Measurements from ENCODE around the gene PRRC2B. TPM values are rescaled to one million over a fixed set of nuclear protein-coding genes. Genes with fewer than 3 reads are reported as not detected.

Gene PRRC2B
- total and polyA plus RNA-seq, 4 donors = 10.3 to 44.3 (median 27.0) TPM

- no peaks in the 10 kb centered on the region for H3K27me3 ChIP-seq (ENCODE audit: control insufficient read depth in 4 of 4, insufficient read depth in 4 of 4, low read length in 3 of 4)
- H3K27ac ChIP-seq (ENCODE audit: low read depth in 1 of 2, low read length in 2 of 2) = no peak overlapping the region
- TF ChIP-seq FOXA2 (IDR thresholded peaks at IDR 0.05) = no peak
- peaks cover 0 to 3% (median 0%) of the 10 kb centered on the region in 4 donors for H3K4me1 ChIP-seq (ENCODE audit: control insufficient read depth in 4 of 4, insufficient read depth in 4 of 4, low read length in 3 of 4)
- peaks cover 38 to 89% (median 66%) of the 10 kb centered on the region in 4 donors for H3K36me3 ChIP-seq (ENCODE audit: control insufficient read depth in 4 of 4, insufficient read depth in 3 of 4, low read depth in 1 of 4, low read length in 3 of 4)
- H3K9me3 ChIP-seq (ENCODE audit: control insufficient read depth in 4 of 4, low read length in 3 of 4) = no peaks in the 10 kb centered on the region
- 91% methylated on average over 22 of the region's 22 CpGs for WGBS
- H3K9ac ChIP-seq (ENCODE audit: low read depth in 1 of 2, low read length in 2 of 2) = no peak overlapping the region
- no peak for DNase-seq (ENCODE audit: low spot score)
- no peak overlapping the region for H3K4me3 ChIP-seq (ENCODE audit: low read depth in 1 of 3, low read length in 3 of 3)
These were observed 101.9 kb downstream of the PRRC2B start for GRCh38 chr9:131495785-131496184.

DNA sequence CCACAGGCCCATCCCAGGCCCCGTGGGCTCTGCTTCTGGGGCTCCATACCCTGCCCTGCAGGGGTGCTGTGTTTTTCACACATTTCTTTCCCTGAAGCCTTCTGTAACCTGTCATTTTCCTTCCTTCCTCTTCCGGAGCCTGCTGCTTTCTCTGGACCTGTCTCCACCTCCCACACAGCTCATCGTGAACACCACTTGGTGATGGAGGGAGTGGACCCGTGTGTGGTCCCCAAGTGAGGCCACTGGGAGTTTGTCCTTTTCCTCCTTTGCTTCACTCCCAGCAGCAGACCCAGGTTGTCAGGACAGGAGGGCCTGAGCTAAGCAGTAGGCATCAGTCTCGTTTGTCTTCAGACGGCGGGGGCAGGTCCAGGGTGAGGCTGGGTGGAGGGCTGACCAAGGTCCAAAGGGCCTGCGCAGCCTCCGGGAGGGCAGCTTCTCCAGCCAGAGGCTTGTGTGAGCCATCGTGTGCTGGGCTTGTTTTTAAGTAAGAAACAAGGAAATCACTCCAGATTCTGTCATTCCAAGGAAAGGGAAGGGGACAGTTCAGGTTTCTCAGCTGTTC, 103.0 kb downstream of the PRRC2B start:
- Histone ChIP-seq H3K9ac (ENCODE audit: low read depth in 1 of 2, low read length in 2 of 2) (no peak overlapping the region), H3K9me3 (ENCODE audit: control insufficient read depth in 4 of 4, low read length in 3 of 4) (no peaks in the 10 kb centered on the region), H3K4me3 (ENCODE audit: low read depth in 1 of 3, low read length in 3 of 3) (no peak overlapping the region), H3K36me3 (ENCODE audit: control insufficient read depth in 4 of 4, insufficient read depth in 3 of 4, low read depth in 1 of 4, low read length in 3 of 4) (peaks cover 29 to 77% (median 55%) of the 10 kb centered on the region in 4 donors), H3K27me3 (ENCODE audit: control insufficient read depth in 4 of 4, insufficient read depth in 4 of 4, low read length in 3 of 4) (no peaks in the 10 kb centered on the region), H3K27ac (ENCODE audit: low read depth in 1 of 2, low read length in 2 of 2) (no peak overlapping the region), H3K4me1 (ENCODE audit: control insufficient read depth in 4 of 4, insufficient read depth in 4 of 4, low read length in 3 of 4) (peaks cover 0 to 4% (median 0%) of the 10 kb centered on the region in 4 donors)
- no peak for DNase-seq (ENCODE audit: low spot score)
- TF ChIP-seq HNF4A (conservative IDR thresholded peaks at IDR 0.05) (peak; percentile 14 to 44), RXRA (IDR thresholded peaks at IDR 0.05) (no peak)
- 55% methylated on average over 10 of the region's 10 CpGs for WGBS

DNA sequence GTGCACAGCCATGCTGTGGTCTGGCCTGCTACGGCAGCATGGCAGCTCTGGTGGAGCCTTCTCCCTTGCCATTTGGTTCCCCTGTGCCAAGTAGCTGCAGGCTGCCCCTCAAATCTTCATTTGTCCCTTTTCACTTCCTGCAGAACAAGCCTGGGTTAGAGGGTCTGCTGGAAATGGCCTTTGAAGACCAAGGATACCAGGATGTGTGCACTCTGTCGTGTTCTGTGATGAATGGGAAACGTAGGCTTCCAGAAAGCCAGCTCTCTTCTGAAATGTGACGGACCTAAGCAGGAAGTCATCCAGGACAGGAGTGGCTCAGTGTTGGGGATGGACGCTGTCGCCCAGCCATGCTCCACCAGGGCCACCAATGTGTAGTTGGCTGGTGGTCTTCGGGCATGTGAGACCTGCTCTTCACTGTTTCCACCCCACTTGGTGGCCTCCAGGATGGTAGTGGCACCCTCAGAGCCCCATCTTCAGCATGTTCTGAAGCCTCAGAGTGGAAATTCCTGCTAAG, 105.4 kb downstream of the PRRC2B start:
- Histone ChIP-seq H3K27ac (ENCODE audit: low read depth in 1 of 2, low read length in 2 of 2) (no peak overlapping the region), H3K4me1 (ENCODE audit: control insufficient read depth in 4 of 4, insufficient read depth in 4 of 4, low read length in 3 of 4) (peaks cover 6 to 22% (median 12%) of the 10 kb centered on the region in 4 donors), H3K9ac (ENCODE audit: low read depth in 1 of 2, low read length in 2 of 2) (no peak overlapping the region), H3K27me3 (ENCODE audit: control insufficient read depth in 4 of 4, insufficient read depth in 4 of 4, low read length in 3 of 4) (no peaks in the 10 kb centered on the region), H3K9me3 (ENCODE audit: control insufficient read depth in 4 of 4, low read length in 3 of 4) (no peaks in the 10 kb centered on the region), H3K36me3 (ENCODE audit: control insufficient read depth in 4 of 4, insufficient read depth in 3 of 4, low read depth in 1 of 4, low read length in 3 of 4) (peaks cover 16 to 53% (median 31%) of the 10 kb centered on the region in 4 donors), H3K4me3 (ENCODE audit: low read depth in 1 of 3, low read length in 3 of 3) (no peak overlapping the region)
- WGBS = 89% methylated on average over 7 of the region's 7 CpGs
- no peak for TF ChIP-seq NR2F2 (IDR thresholded peaks at IDR 0.05)
- TF ChIP-seq FOXA2 (IDR thresholded peaks at IDR 0.05) = no peak
- no peak for TF ChIP-seq JUND (IDR thresholded peaks at IDR 0.05)
- TF ChIP-seq, protein P1, sequence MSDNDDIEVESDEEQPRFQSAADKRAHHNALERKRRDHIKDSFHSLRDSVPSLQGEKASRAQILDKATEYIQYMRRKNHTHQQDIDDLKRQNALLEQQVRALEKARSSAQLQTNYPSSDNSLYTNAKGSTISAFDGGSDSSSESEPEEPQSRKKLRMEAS (IDR thresholded peaks at IDR 0.05) = no peak
- no peak for TF ChIP-seq CTCF (IDR thresholded peaks at IDR 0.05; ENCODE audit: low read depth, low read length, missing input control)
- no peak for TF ChIP-seq HNF4G (IDR thresholded peaks at IDR 0.05)
- no peak for TF ChIP-seq REST (IDR thresholded peaks at IDR 0.05)
- no peak for TF ChIP-seq GABPA (IDR thresholded peaks at IDR 0.05 in 1 of 2, conservative IDR thresholded peaks at IDR 0.05 in 1 of 2)
- TF ChIP-seq, protein P2, sequence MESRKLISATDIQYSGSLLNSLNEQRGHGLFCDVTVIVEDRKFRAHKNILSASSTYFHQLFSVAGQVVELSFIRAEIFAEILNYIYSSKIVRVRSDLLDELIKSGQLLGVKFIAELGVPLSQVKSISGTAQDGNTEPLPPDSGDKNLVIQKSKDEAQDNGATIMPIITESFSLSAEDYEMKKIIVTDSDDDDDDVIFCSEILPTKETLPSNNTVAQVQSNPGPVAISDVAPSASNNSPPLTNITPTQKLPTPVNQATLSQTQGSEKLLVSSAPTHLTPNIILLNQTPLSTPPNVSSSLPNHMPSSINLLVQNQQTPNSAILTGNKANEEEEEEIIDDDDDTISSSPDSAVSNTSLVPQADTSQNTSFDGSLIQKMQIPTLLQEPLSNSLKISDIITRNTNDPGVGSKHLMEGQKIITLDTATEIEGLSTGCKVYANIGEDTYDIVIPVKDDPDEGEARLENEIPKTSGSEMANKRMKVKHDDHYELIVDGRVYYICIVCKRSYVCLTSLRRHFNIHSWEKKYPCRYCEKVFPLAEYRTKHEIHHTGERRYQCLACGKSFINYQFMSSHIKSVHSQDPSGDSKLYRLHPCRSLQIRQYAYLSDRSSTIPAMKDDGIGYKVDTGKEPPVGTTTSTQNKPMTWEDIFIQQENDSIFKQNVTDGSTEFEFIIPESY (IDR thresholded peaks at IDR 0.05) = no peak
- TF ChIP-seq RAD21 (IDR thresholded peaks at IDR 0.05) = no peak
- no peak for TF ChIP-seq RXRA (IDR thresholded peaks at IDR 0.05)
- TF ChIP-seq, protein P3, sequence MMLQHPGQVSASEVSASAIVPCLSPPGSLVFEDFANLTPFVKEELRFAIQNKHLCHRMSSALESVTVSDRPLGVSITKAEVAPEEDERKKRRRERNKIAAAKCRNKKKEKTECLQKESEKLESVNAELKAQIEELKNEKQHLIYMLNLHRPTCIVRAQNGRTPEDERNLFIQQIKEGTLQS (IDR thresholded peaks at IDR 0.05) = no peak
- no peak for TF ChIP-seq HNF4A (conservative IDR thresholded peaks at IDR 0.05)
- no peak for TF ChIP-seq EGR1 (IDR thresholded peaks at IDR 0.05; ENCODE audit: low read depth in 2 of 2)
- TF ChIP-seq SP1 (IDR thresholded peaks at IDR 0.05) = no peak
- no peak for TF ChIP-seq FOXA1 (IDR thresholded peaks at IDR 0.05)
- no peak for DNase-seq (ENCODE audit: low spot score)

All from liver (tissue), 9 donors.